Prostate gland (tissue), 2 donors: ENCODE data around the gene C17orf67. TPM values are rescaled to one million over a fixed set of nuclear protein-coding genes. Genes with fewer than 3 reads are reported as not detected.

Source experiments
- DNase-seq: peaks from one replicate; pipeline ENCODE4 v3.0.0-alpha.2; 2019; ENCODE audit warnings: low spot score
- H3K27ac ChIP-seq, 2 donors: fragments of 200-600 bp; sonication (generic); 2 replicates each; pipeline ENCODE4 v1.5.1; 2017 to 2019
- H3K27me3 ChIP-seq: fragments of 200-600 bp; sonication (generic); replicated peaks from 2 replicates; pipeline ENCODE4 v1.5.1; 2019; ENCODE audit not compliant: insufficient read depth
- H3K36me3 ChIP-seq, 2 donors: fragments of 200-600 bp; sonication (generic); 1 replicate in 1 of 2; 2 replicates in 1 of 2; pipeline versions ENCODE4 v1.5.1 to v1.8.1; 2017 to 2019
- H3K4me1 ChIP-seq: fragments of 200-600 bp; sonication (generic); replicated peaks from 2 replicates; pipeline ENCODE4 v1.5.1; 2019
- H3K4me3 ChIP-seq, 2 donors: fragments of 200-600 bp; sonication (generic); 2 replicates each; pipeline ENCODE4 v1.5.1; 2017 to 2019
- H3K9me3 ChIP-seq: fragments of 200-600 bp; sonication (generic); 2 replicates; pipeline ENCODE4 v1.5.1; 2017
- CTCF ChIP-seq, 4 experiments: fragments of 200-600 bp in 2 of 4; fragments of 450-650 bp in 2 of 4; sonication (generic) in 2 of 4; IDR thresholded peaks; 1 replicate in 3 of 4; 2 replicates in 1 of 4; pipeline ENCODE4 v1.5.1; 2016 to 2019; ENCODE audit warnings: antibody characterized with exemption in 4 of 4, mild to moderate bottlenecking in 2 of 4, moderate library complexity in 2 of 4
- POLR2A ChIP-seq: fragments of 450-650 bp; IDR thresholded peaks from one replicate; pipeline ENCODE4 v1.6.1; 2016; ENCODE audit warnings: antibody characterized with exemption, mild to moderate bottlenecking
- POLR2AphosphoS5 ChIP-seq: sonication (generic); formaldehyde crosslinking; IDR thresholded peaks from one replicate; pipeline ENCODE4 v1.6.1; 2017; ENCODE audit warnings: antibody characterized with exemption
- WGBS: methylation state at CpG from one replicate; pipeline ENCODE4 v1.1.5; 2018; 5-methylcytosine and 5-hydroxymethylcytosine counted together
- intact Hi-C: fragments of 100-400 bp; cut with DNase I; formaldehyde crosslinking; loops from one replicate; pipeline ENCODE4 v1.14.2; 2022
- total RNA-seq, 2 donors: library from RNA; depleted of rRNA; stranded (reverse); fragments of >200 nt; gene quantifications; one replicate each; pipeline ENCODE4 v1.1.0, GENCODE V29; 2016

C17orf67 gene
- total RNA-seq: 1 to 10 TPM; 2.5 to 2.6 TPM

GRCh38 chr17:56833809-56834379, at the start of gene C17orf67, which contains the start of gene DGKE:
C17orf67 (minus strand) TSS chr17:56833920; CDS start chr17:56815810, 18,110 bp downstream.
DGKE (plus strand) TSS chr17:56834151; CDS start chr17:56834796, 645 bp downstream.
- no peaks in the 10 kb centered on the region for H3K9me3 ChIP-seq
- peak within 1 kb of the TSS; percentile 91 to 95 for H3K27ac ChIP-seq
- DNase-seq: peak; percentile 98
- peak within 1 kb of the TSS; percentile 67 to 79 for H3K4me3 ChIP-seq
- H3K4me1 ChIP-seq: no peaks in the 10 kb centered on the region
- intact Hi-C loops: loop anchor here (5.0 kb wide), 1 partner anchor 78 kb away; the partner anchor contains the start of gene TRIM25
- peak; percentile 40 for TF ChIP-seq POLR2AphosphoS5
- peak; percentile 83 for TF ChIP-seq POLR2A
- peak in 1 of 4 experiments; percentile 26 for TF ChIP-seq CTCF (IDR thresholded peaks at IDR 0.05)
- H3K27me3 ChIP-seq: no peaks in the 10 kb centered on the region
- 1% methylated on average over 24 of the region's 66 CpGs for WGBS
- H3K36me3 ChIP-seq: no peaks in the 10 kb centered on the region

GRCh38 chr17:56881685-56882295, 48.1 kb upstream of the C17orf67 start:
- no peaks in the 10 kb centered on the region for H3K36me3 ChIP-seq
- H3K27me3 ChIP-seq: no peaks in the 10 kb centered on the region
- no peak overlapping the region for H3K27ac ChIP-seq
- WGBS: 91% methylated on average over 3 of the region's 3 CpGs
- DNase-seq: no peak
- H3K4me3 ChIP-seq: no peak overlapping the region
- no peaks in the 10 kb centered on the region for H3K9me3 ChIP-seq
- intact Hi-C loops: no loop called here
- H3K4me1 ChIP-seq: no peaks in the 10 kb centered on the region
- TF ChIP-seq POLR2A (no peak), POLR2AphosphoS5 (no peak), CTCF (IDR thresholded peaks at IDR 0.05) (no peak)

- TF ChIP-seq POLR2AphosphoS5: no peak
- no peak for TF ChIP-seq POLR2A
- no peak for TF ChIP-seq CTCF (IDR thresholded peaks at IDR 0.05)
- DNase-seq: no peak
- intact Hi-C loops: no loop called here
- Histone ChIP-seq H3K9me3 (no peaks in the 10 kb centered on the region), H3K4me1 (no peaks in the 10 kb centered on the region), H3K4me3 (no peak overlapping the region), H3K27me3 (no peaks in the 10 kb centered on the region), H3K36me3 (no peaks in the 10 kb centered on the region), H3K27ac (no peak overlapping the region)
- 83% methylated on average over 8 of the region's 8 CpGs for WGBS
These were observed 46.9 kb upstream of the C17orf67 start for GRCh38 chr17:56880571-56880970.

- H3K4me1 ChIP-seq: no peaks in the 10 kb centered on the region
These were observed 46.4 kb upstream of the C17orf67 start for GRCh38 chr17:56880133-56880532.

More at GRCh38 chr17:56880133-56880532, 46.4 kb upstream of the C17orf67 start:
- H3K27me3 ChIP-seq: no peaks in the 10 kb centered on the region
- intact Hi-C loops: no loop called here
- no peak for TF ChIP-seq POLR2A
- TF ChIP-seq CTCF (IDR thresholded peaks at IDR 0.05): no peak
- no peak for TF ChIP-seq POLR2AphosphoS5
- H3K4me3 ChIP-seq: no peak overlapping the region
- no peak for DNase-seq
- H3K36me3 ChIP-seq: no peaks in the 10 kb centered on the region
- WGBS: 69% methylated on average over 3 of the region's 3 CpGs
- H3K27ac ChIP-seq: no peak overlapping the region
- H3K9me3 ChIP-seq: no peaks in the 10 kb centered on the region
